Measurements from ENCODE around the gene SP110. TPM values are rescaled to one million over a fixed set of nuclear protein-coding genes. Genes with fewer than 3 reads are reported as not detected.
"Not testable (repeated sequence)": the region's sequence is repeated elsewhere in the genome, so short reads cannot be mapped to it uniquely, and the experiment has no call there.

Gene SP110
- total and polyA plus RNA-seq, 9 donors: 18.4 to 46.1 (median 21.4) TPM

DNA sequence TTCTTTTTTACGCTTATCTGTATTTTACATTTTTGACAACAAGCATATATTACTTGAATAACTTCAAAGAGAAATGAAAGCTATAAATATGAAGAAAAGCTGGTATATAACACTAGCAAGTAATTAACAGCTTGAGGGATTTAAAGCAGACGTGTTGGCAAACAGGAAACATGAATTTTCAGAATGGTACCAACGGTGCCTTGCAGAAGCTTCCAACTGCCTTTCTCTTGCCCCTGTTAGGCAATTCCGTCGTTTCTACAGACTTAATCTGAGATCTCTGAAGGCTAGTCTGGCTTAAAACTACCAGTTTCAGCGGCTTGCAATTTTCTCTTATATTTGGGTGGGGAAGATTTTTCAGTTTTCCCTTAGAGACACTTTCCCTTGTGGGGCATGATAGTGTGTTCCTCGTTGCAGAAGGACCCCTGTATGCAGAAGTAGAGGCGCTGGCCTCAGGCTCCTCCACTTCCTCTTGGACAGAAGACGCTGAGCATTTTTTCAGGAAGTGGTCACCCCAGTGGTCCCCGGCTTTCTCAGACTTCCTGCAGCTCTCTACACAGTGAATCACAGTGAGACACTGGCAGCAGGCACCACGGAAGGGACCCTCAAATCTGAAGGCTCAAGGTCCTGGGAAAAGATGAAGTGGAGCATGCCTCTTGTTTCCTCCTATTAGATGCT, 94.9 kb downstream of the SP110 start:
- H3K36me3 ChIP-seq: no peaks in the 10 kb centered on the region
- no peak for TF ChIP-seq EP300 (IDR thresholded peaks at IDR 0.05)
- TF ChIP-seq, protein P1, sequence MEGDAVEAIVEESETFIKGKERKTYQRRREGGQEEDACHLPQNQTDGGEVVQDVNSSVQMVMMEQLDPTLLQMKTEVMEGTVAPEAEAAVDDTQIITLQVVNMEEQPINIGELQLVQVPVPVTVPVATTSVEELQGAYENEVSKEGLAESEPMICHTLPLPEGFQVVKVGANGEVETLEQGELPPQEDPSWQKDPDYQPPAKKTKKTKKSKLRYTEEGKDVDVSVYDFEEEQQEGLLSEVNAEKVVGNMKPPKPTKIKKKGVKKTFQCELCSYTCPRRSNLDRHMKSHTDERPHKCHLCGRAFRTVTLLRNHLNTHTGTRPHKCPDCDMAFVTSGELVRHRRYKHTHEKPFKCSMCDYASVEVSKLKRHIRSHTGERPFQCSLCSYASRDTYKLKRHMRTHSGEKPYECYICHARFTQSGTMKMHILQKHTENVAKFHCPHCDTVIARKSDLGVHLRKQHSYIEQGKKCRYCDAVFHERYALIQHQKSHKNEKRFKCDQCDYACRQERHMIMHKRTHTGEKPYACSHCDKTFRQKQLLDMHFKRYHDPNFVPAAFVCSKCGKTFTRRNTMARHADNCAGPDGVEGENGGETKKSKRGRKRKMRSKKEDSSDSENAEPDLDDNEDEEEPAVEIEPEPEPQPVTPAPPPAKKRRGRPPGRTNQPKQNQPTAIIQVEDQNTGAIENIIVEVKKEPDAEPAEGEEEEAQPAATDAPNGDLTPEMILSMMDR (IDR thresholded peaks at IDR 0.05): no peak
- no peak for TF ChIP-seq POLR2A (IDR thresholded peaks at IDR 0.05)
- intact Hi-C loops (cut with DNase I): no loop called here
- no peaks in the 10 kb centered on the region for H3K4me1 ChIP-seq (ENCODE audit: insufficient read depth)
- no peak overlapping the region for H3K4me3 ChIP-seq
- no peaks in the 10 kb centered on the region for H3K27me3 ChIP-seq
- WGBS, 3 donors: 74 to 79% (median 75%) methylated on average over 11 of the region's 11 CpGs
- no peak for DNase-seq
- no peaks in the 10 kb centered on the region for H3K9me3 ChIP-seq
- H3K27ac ChIP-seq: no peak overlapping the region

DNA sequence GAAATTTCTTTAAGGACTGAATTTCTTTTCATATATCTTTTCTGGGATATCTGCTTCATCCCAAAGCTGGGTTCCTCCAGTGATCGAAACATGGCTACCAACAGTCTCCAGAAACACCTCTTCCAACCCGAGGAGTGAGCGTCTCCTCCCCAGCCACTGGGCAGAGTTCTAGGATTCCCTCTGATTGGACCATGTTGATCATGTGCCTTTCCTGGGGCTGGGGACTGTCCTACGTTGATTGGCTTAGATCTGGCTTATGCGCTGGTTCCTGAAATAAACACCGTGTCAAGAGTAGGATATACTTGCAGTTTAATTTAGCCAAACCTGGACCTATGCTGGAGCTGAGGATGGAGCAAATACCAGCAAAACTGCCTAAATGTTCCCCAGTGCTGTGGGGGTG, 95.5 kb downstream of the SP110 start:
- Histone ChIP-seq H3K4me3 (no peak overlapping the region), H3K36me3 (no peaks in the 10 kb centered on the region), H3K9me3 (no peaks in the 10 kb centered on the region), H3K27ac (no peak overlapping the region), H3K4me1 (ENCODE audit: insufficient read depth) (no peaks in the 10 kb centered on the region), H3K27me3 (no peaks in the 10 kb centered on the region)
- intact Hi-C loops (cut with DNase I): no loop called here
- no peak for DNase-seq
- TF ChIP-seq POLR2A (IDR thresholded peaks at IDR 0.05) (no peak), EP300 (IDR thresholded peaks at IDR 0.05) (no peak)
- TF ChIP-seq, protein P1 (IDR thresholded peaks at IDR 0.05): no peak
- WGBS, 3 donors: 92 to 97% (median 94%) methylated on average over 6 of the region's 6 CpGs

DNA sequence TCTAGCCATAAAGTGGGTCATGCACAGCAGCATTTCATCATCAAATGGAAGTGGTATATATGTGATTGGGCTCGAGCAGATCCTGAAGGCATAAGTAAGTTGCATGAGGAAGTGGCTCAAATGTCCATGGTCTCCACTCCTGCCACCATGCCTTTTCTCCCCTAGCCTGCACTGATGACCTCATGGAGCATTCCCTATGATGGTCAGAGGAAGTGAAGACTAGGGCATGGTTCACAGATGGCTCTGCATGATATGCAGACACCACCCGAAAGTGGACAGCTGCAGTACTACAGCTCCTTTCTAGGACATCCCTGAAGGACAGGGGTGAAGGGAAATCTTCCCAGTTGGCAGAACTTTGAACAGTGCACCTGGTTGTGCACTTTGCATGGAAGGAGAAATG, 99.4 kb downstream of the SP110 start:
- not testable (repeated sequence) for DNase-seq
- 92 to 96% (median 94%) methylated on average over 2 of the region's 2 CpGs for WGBS, 3 donors

DNA sequence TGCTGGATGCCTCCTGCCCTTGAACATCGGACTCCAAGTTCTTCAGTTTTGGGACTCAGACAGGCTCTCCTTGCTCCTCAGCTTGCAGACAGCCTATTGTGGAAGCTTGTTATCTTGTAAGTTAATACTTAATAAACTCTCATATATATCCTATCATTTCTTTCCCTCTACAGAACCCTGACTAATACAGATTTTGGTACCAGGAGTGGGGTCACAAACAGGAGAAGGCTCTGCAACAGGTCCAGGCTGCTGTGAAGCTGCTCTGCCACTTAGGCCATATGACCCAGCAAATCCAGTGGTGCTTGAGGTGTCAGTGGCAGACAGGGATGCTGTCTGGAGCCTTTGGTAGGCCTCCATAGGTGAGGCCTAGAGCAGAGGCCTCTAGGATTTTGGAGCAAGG, 100.0 kb downstream of the SP110 start:
- H3K4me3 ChIP-seq; H3K4me1 ChIP-seq (ENCODE audit: insufficient read depth); H3K9me3 ChIP-seq; H3K27ac ChIP-seq; intact Hi-C loops (cut with DNase I); H3K27me3 ChIP-seq; DNase-seq; H3K36me3 ChIP-seq: not testable (repeated sequence)
- WGBS, 3 donors: 94 to 96% (median 94%) methylated on average over 1 of the region's 1 CpG

More for the DNA sequence above, 99.4 kb downstream of the SP110 start:
- intact Hi-C loops (cut with DNase I); H3K4me1 ChIP-seq (ENCODE audit: insufficient read depth); H3K27me3 ChIP-seq; H3K27ac ChIP-seq; H3K9me3 ChIP-seq; H3K4me3 ChIP-seq; H3K36me3 ChIP-seq: not testable (repeated sequence)

Other genes starting within 250 kb of the SP110 start
- 10 to 100 TPM in 5 of 7 donors, 1 to 10 TPM in 2; 3.4 to 29.8 (median 11.2) TPM for gene SLC16A14, start 151.1 kb downstream of the SP110 start, total RNA-seq
- 1 to 10 TPM; 6.1 to 8.1 TPM for gene SLC16A14, start 151.1 kb downstream of the SP110 start, polyA plus RNA-seq
- 1 to 10 TPM in 4 of 7 donors, under 1 TPM in 3; 0.28 to 3.4 (median 1.0) TPM for gene SP140, start 5.8 kb upstream of the SP110 start, total RNA-seq
- 1 to 10 TPM in 1 of 2 donors, under 1 TPM in 1; 0.23 to 2.0 TPM for gene SP140, start 5.8 kb upstream of the SP110 start, polyA plus RNA-seq
- 10 to 100 TPM in 6 of 7 donors, 1 to 10 TPM in 1; 7.1 to 23.8 (median 19.4) TPM for gene SP140L, start 107.2 kb upstream of the SP110 start, total RNA-seq
- gene SP140L, start 107.2 kb upstream of the SP110 start, polyA plus RNA-seq: 10 to 100 TPM; 11.1 to 31.3 TPM
- gene SP100, start 196.2 kb upstream of the SP110 start, total RNA-seq: 10 to 100 TPM; 70.0 to 89.6 (median 75.0) TPM
- gene SP100, start 196.2 kb upstream of the SP110 start, polyA plus RNA-seq: 10 to 100 TPM; 63.1 to 82.6 TPM

Measured in ovary (tissue), 9 donors.